HG03354 (cell line): ENCODE data around the gene CIZ1.
"Not testable (repeated sequence)": the region's sequence is repeated elsewhere in the genome, so short reads cannot be mapped to it uniquely, and the experiment has no call there.

ENCODE experiments used
- ATAC-seq: cut with Tn5 transposase; IDR thresholded peaks from one replicate; pipeline ENCODE4 v1.9.1; 2021; ENCODE audit warnings: mild to moderate bottlenecking; ENCODE audit not compliant: unreplicated experiment, poor library complexity, severe bottlenecking

CIZ1 gene

GRCh38 chr9:128191406-128192046 lies at the start of gene CIZ1:
Gene CIZ1, minus strand, starts transcription at chr9:128191572. Its CDS starts 715 bp downstream, at chr9:128190857.
- peak; percentile 73 for ATAC-seq

GRCh38 chr9:128233817-128234406 lies 42.5 kb upstream of the CIZ1 start:
- ATAC-seq, result no peak

GRCh38 chr9:128232528-128233428 lies 41.4 kb upstream of the CIZ1 start:
- ATAC-seq, result no peak

GRCh38 chr9:128231638-128232527 lies 40.5 kb upstream of the CIZ1 start:
- ATAC-seq, result no peak

- not testable (repeated sequence) for ATAC-seq
Measured at GRCh38 chr9:128230897-128231296, 39.5 kb upstream of the CIZ1 start.

- no peak for ATAC-seq
Measured at GRCh38 chr9:128226412-128226801, 35.0 kb upstream of the CIZ1 start.

GRCh38 chr9:128225770-128226411 lies 34.5 kb upstream of the CIZ1 start:
- no peak for ATAC-seq

GRCh38 chr9:128224877-128225276 lies 33.5 kb upstream of the CIZ1 start:
- ATAC-seq, result no peak

GRCh38 chr9:128222880-128223670 lies 31.7 kb upstream of the CIZ1 start:
- ATAC-seq, result no peak

GRCh38 chr9:128222026-128222425 lies 30.7 kb upstream of the CIZ1 start:
- no peak for ATAC-seq

- ATAC-seq, result no peak
Measured at GRCh38 chr9:128219831-128220230, 28.5 kb upstream of the CIZ1 start.

- ATAC-seq, result peak; percentile 93
Measured at GRCh38 chr9:128218518-128219389, 27.4 kb upstream of the CIZ1 start.

- ATAC-seq, result no peak
Measured at GRCh38 chr9:128218172-128218517, 26.8 kb upstream of the CIZ1 start.

- ATAC-seq, result no peak
Measured at GRCh38 chr9:128216781-128217553, 25.6 kb upstream of the CIZ1 start.

GRCh38 chr9:128215491-128216409 lies 24.4 kb upstream of the CIZ1 start:
- no peak for ATAC-seq
